Measurements from ENCODE around the gene CYTH2.

GRCh38 chr19:48487948-48488347, 18.8 kb downstream of the CYTH2 start:
- TF ChIP-seq EZH2 (IDR thresholded peaks at IDR 0.05; ENCODE audit: borderline replicate concordance, insufficient read depth, low read length, poor library complexity, severe bottlenecking) = no peak
- TF ChIP-seq CTCF (IDR thresholded peaks at IDR 0.05; ENCODE audit: poor library complexity, severe bottlenecking) = no peak
- no peak for TF ChIP-seq EP300 (conservative IDR thresholded peaks at IDR 0.05; ENCODE audit: poor library complexity, severe bottlenecking)
